IMR-90 (cell line): ENCODE data around the gene HMCES. TPM values are rescaled to one million over a fixed set of nuclear protein-coding genes. Genes with fewer than 3 reads are reported as not detected.

ENCODE experiments used
- ATAC-seq: fragments of 200-7000 bp; cut with Tn5 transposase; 2 replicates; pipeline ENCODE4 v1.9.1; 2020; ENCODE audit warnings: low read depth, mild to moderate bottlenecking, moderate library complexity
- Bru-seq: library from RNA; stranded (reverse); fragments of 400-500 nt; gene quantifications from one replicate; lab custom pipeline; 2021; lab: Mats Ljungman, UMichigan
- BruChase-seq, 2 experiments: library from RNA; stranded (reverse); fragments of 400-500 nt; gene quantifications; one replicate each; lab custom pipeline; 2021; lab: Mats Ljungman, UMichigan
- BruUV-seq: library from RNA; stranded (reverse); fragments of 400-500 nt; replicated peaks from 2 replicates; lab custom pipeline; 2021; lab: Mats Ljungman, UMichigan
- CTCF ChIA-PET: fragments of 300-600 bp; formaldehyde crosslinking; extraction: SDS; loops from one replicate; lab custom pipeline; 2021; ENCODE audit warnings: antibody characterized with exemption; lab: Yijun Ruan, JAX
- POLR2A ChIA-PET: fragments of 300-600 bp; sonication (Branson Sonifier 250); formaldehyde crosslinking; loops from one replicate; lab custom pipeline; 2022; ENCODE audit warnings: antibody characterized with exemption; ENCODE audit not compliant: unreplicated experiment; lab: Charles Lee
- DNase-seq: peaks from one replicate; pipeline ENCODE4 v3.0.0; 2013
- H2AFZ ChIP-seq: replicated peaks from 2 replicates; pipeline ENCODE3; 2013; ENCODE audit warnings: low read length, mild to moderate bottlenecking; ENCODE audit not compliant: poor library complexity
- H2AK5ac ChIP-seq: 2 replicates; pipeline ENCODE4 v1.6.1; 2013; ENCODE audit warnings: low read depth, low read length, inconsistent platforms
- H2AK9ac ChIP-seq: replicated peaks from 2 replicates; pipeline ENCODE3; 2013; ENCODE audit warnings: mild to moderate bottlenecking, low read depth, low read length, moderate library complexity; ENCODE audit not compliant: poor library complexity
- H2BK120ac ChIP-seq: 2 replicates; pipeline ENCODE4 v1.6.1; 2013; ENCODE audit warnings: low read depth, low read length, inconsistent platforms
- H2BK15ac ChIP-seq: 3 replicates; pipeline ENCODE4 v1.6.1; 2013; ENCODE audit warnings: low read depth, low read length, inconsistent platforms
- H2BK20ac ChIP-seq: 2 replicates; pipeline ENCODE4 v1.6.1; 2013; ENCODE audit warnings: low read depth, mild to moderate bottlenecking, inconsistent platforms, low read length, moderate library complexity
- H2BK5ac ChIP-seq: 2 replicates; pipeline ENCODE4 v1.6.1; 2013; ENCODE audit warnings: mild to moderate bottlenecking, low read depth, low read length, inconsistent platforms; ENCODE audit not compliant: poor library complexity, severe bottlenecking
- H3K14ac ChIP-seq: replicated peaks from 2 replicates; pipeline ENCODE4 v1.6.1; 2013; ENCODE audit warnings: low read depth, low read length, inconsistent platforms
- H3K18ac ChIP-seq: 2 replicates; pipeline ENCODE4 v1.6.1; 2013; ENCODE audit warnings: low read depth, low read length, control low read depth
- H3K23ac ChIP-seq: 2 replicates; pipeline ENCODE4 v1.6.1; 2013; ENCODE audit warnings: low read depth, low read length, inconsistent platforms
- H3K27ac ChIP-seq: 2 replicates; pipeline ENCODE4 v1.5.1; 2013; ENCODE audit warnings: mild to moderate bottlenecking, control low read depth, low read length; ENCODE audit not compliant: insufficient read depth
- H3K27me3 ChIP-seq: 2 replicates; pipeline ENCODE4 v1.6.1; 2013; ENCODE audit warnings: low read length; ENCODE audit not compliant: control insufficient read depth, insufficient read depth
- H3K36me3 ChIP-seq: 2 replicates; pipeline ENCODE4 v1.6.1; 2013; ENCODE audit warnings: low read length, mixed read lengths; ENCODE audit not compliant: control insufficient read depth, insufficient read depth
- H3K4ac ChIP-seq: 2 replicates; pipeline ENCODE4 v1.6.1; 2013; ENCODE audit warnings: low read depth, low read length, inconsistent platforms
- H3K4me1 ChIP-seq: 2 replicates; pipeline ENCODE4 v1.6.1; 2013; ENCODE audit warnings: low read length, mixed read lengths; ENCODE audit not compliant: control insufficient read depth, insufficient read depth
- H3K4me2 ChIP-seq: 2 replicates; pipeline ENCODE4 v1.6.1; 2013; ENCODE audit warnings: low read depth, mild to moderate bottlenecking, control low read depth, low read length, moderate library complexity
- H3K4me3 ChIP-seq: 2 replicates; pipeline ENCODE4 v1.5.1; 2013; ENCODE audit warnings: low read depth, mild to moderate bottlenecking, control low read depth, low read length, moderate library complexity; ENCODE audit not compliant: insufficient read depth
- H3K56ac ChIP-seq: 2 replicates; pipeline ENCODE4 v1.6.1; 2013; ENCODE audit warnings: low read length, inconsistent platforms; ENCODE audit not compliant: insufficient read depth; ENCODE audit errors: extremely low read depth
- H3K79me1 ChIP-seq, 2 experiments: 2 replicates each; pipeline ENCODE4 v1.6.1; 2013; ENCODE audit warnings: low read length in 2 of 2, inconsistent platforms in 1 of 2, low read depth in 1 of 2
- H3K9ac ChIP-seq: 2 replicates; pipeline ENCODE4 v1.6.1; 2013; ENCODE audit warnings: low read depth, low read length, control low read depth
- H3K9me1 ChIP-seq: 2 replicates; pipeline ENCODE4 v1.6.1; 2013; ENCODE audit warnings: low read length, inconsistent platforms; ENCODE audit not compliant: insufficient read depth
- H3K9me3 ChIP-seq: 2 replicates; pipeline ENCODE4 v1.6.1; 2013; ENCODE audit warnings: low read length; ENCODE audit not compliant: control insufficient read depth, insufficient read depth
- H4K20me1 ChIP-seq: 2 replicates; pipeline ENCODE4 v1.6.1; 2013; ENCODE audit warnings: low read length, inconsistent platforms; ENCODE audit not compliant: insufficient read depth
- H4K5ac ChIP-seq: 2 replicates; pipeline ENCODE4 v1.6.1; 2013; ENCODE audit warnings: mild to moderate bottlenecking, low read depth, low read length, control low read depth
- H4K8ac ChIP-seq, 2 experiments: 2 replicates each; pipeline ENCODE4 v1.6.1; 2013; ENCODE audit warnings: low read depth in 2 of 2, low read length in 2 of 2, control low read depth in 1 of 2, inconsistent platforms in 1 of 2
- H4K91ac ChIP-seq: 2 replicates; pipeline ENCODE4 v1.6.1; 2013; ENCODE audit warnings: low read depth, low read length, inconsistent platforms; ENCODE audit not compliant: insufficient read depth
- BHLHE40 ChIP-seq: fragments of 150-350 bp; IDR thresholded peaks from 2 replicates; pipeline ENCODE4 v1.6.1; 2016; ENCODE audit warnings: mild to moderate bottlenecking, low read depth, low read length
- FOS ChIP-seq: fragments of 150-350 bp; IDR thresholded peaks from 2 replicates; pipeline ENCODE4 v1.6.1; 2016; ENCODE audit warnings: low read depth, low read length
- MAFK ChIP-seq: IDR thresholded peaks from 2 replicates; pipeline ENCODE4 v1.6.1; 2012; ENCODE audit warnings: low read depth, low read length, improper control_type of control experiment
- MAZ ChIP-seq: IDR thresholded peaks from 2 replicates; pipeline ENCODE4 v1.6.1; 2012; ENCODE audit warnings: low read depth, mild to moderate bottlenecking, low read length, improper control_type of control experiment, moderate library complexity, borderline replicate concordance
- NFE2L2 ChIP-seq: fragments of 150-350 bp; IDR thresholded peaks from 2 replicates; pipeline ENCODE4 v1.6.1; 2016; ENCODE audit warnings: low read depth, mild to moderate bottlenecking, low read length
- RAD21 ChIP-seq: IDR thresholded peaks from 2 replicates; pipeline ENCODE4 v1.6.1; 2012; ENCODE audit warnings: low read length, improper control_type of control experiment
- RFX5 ChIP-seq: IDR thresholded peaks from 2 replicates; pipeline ENCODE4 v1.8.0; 2012; ENCODE audit warnings: low read depth, mild to moderate bottlenecking, low read length, moderate library complexity
- WGBS, 2 experiments: methylation state at CpG; one replicate each; pipeline versions ENCODE4 v1.1.5 to v1.1.7; 2013; ENCODE audit warnings: missing lambda C conversion rate in 2 of 2; ENCODE audit not compliant: insufficient read length in 1 of 2; ENCODE audit errors: extremely low coverage in 2 of 2; 5-methylcytosine and 5-hydroxymethylcytosine counted together
- dilution Hi-C: fragments of 300-500 bp; cut with HindIII; formaldehyde crosslinking; loops from one replicate; pipeline ENCODE4 v1.14.3; 2018; ENCODE audit warnings: low sequenced_read_pairs; ENCODE audit not compliant: unreplicated experiment
- in situ Hi-C: fragments of 300-500 bp; cut with MboI; formaldehyde crosslinking; loops from 3 replicates; pipeline ENCODE4 v1.14.3; 2019; ENCODE audit warnings: low sequenced_read_pairs, inconsistent platforms, mixed read lengths
- intact Hi-C: fragments of 100-400 bp; cut with micrococcal nuclease; formaldehyde crosslinking; loops from 2 replicates; pipeline ENCODE4 v1.10.0; 2022
- long read RNA-seq: library from polyadenylated mRNA; unstranded; transcript quantifications from one replicate; pipeline ENCODE4 v2.0.0, GENCODE V29; 2021; ENCODE audit not compliant: unreplicated experiment
- polyA plus RNA-seq, 3 experiments: library from polyadenylated mRNA; depleted of rRNA; stranded (reverse); fragments of >200 nt; gene quantifications; 2 replicates each; pipeline ENCODE4 v1.2.3, GENCODE V29; 2012; ENCODE audit warnings: low replicate concordance in 1 of 3
- total RNA-seq: library from RNA; depleted of rRNA; stranded (reverse); fragments of >200 nt; gene quantifications from 2 replicates; pipeline ENCODE4 v1.2.3, GENCODE V29; 2012; rRNA removed
- TF ChIP-seq, protein P1 (sequence below): fragments of 150-350 bp; IDR thresholded peaks from 2 replicates; pipeline ENCODE4 v1.6.1; 2016; ENCODE audit warnings: low read depth, mild to moderate bottlenecking, low read length, moderate library complexity, borderline replicate concordance
- TF ChIP-seq, protein P2 (sequence below): fragments of 150-350 bp; IDR thresholded peaks from 2 replicates; pipeline ENCODE4 v1.6.1; 2017; ENCODE audit warnings: mild to moderate bottlenecking, antibody characterized with exemption, low read length, low read depth
- TF ChIP-seq, protein P3 (sequence below): conservative IDR thresholded peaks from 2 replicates; pipeline ENCODE4 v1.5.1; 2012; ENCODE audit warnings: mild to moderate bottlenecking, low read depth, low read length, improper control_type of control experiment

HMCES gene, protein sequence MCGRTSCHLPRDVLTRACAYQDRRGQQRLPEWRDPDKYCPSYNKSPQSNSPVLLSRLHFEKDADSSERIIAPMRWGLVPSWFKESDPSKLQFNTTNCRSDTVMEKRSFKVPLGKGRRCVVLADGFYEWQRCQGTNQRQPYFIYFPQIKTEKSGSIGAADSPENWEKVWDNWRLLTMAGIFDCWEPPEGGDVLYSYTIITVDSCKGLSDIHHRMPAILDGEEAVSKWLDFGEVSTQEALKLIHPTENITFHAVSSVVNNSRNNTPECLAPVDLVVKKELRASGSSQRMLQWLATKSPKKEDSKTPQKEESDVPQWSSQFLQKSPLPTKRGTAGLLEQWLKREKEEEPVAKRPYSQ
- total RNA-seq: 25.8 and 26.0 TPM in 2 replicates
- 25.9 and 30.5 TPM in 2 replicates for polyA plus RNA-seq (2012; rRNA removed)
- polyA plus RNA-seq (2012; cell fraction: cytosol; rRNA removed): 16.8 and 25.4 TPM in 2 replicates
- polyA plus RNA-seq (2012; cell fraction: nucleus; rRNA removed; ENCODE audit: low replicate concordance): 11.2 and 17.5 TPM in 2 replicates
- Bru-seq, nascent RNA: percentile 56 among the genes with signal in this experiment
- percentile 57 among the genes with signal in this experiment for BruChase-seq, experiment 1, labeled RNA remaining after a 6-hour chase
- BruChase-seq, experiment 2, labeled RNA remaining after a 2-hour chase: percentile 48 among the genes with signal in this experiment
- long read RNA-seq, transcript HMCES-204 (7 exons, 1,952 nt): minor isoform, 7 of 41 reads
- long read RNA-seq, transcript HMCES-201 (7 exons, 2,515 nt): major isoform, 24 of 41 reads
- long read RNA-seq, partial matches to known transcripts: 3 of 41 reads
- long read RNA-seq, other reads (novel, unspliced or antisense): 5 of 41 reads

DNA sequence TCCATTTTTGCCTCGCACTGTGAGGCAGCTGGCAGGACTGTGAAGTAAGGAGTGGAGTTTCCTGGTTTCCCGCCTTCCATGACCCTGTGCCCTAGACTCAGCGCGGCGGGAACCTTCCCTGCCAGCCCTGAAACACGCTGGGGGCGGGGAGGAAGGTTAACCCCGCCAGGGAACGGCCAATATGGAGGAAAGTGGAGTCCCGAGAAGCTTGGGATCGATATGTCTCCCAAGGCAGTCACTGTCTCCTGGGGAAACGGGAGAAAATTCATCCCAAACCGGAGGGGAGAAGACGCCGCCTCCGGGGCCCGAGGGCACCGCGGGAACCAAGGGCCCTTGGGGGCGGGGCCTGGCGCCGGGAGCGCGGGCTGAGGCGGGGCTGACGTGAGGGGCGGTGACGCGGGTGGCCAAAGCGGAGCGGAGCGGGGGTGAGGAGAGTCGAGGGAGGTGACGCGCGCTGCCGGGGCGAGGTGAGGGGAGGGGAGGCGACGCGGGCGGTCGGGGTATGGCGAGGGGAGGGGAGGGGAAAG, at the start of gene HMCES:
HMCES (plus strand) TSS at position 432 of the 527 bp plus-strand sequence. CDS start 863 bp downstream, outside the sequence.
- Histone ChIP-seq H3K4me2 (peak within 1 kb of the TSS; percentile 97), H3K36me3 (peaks cover 30% of the 10 kb centered on the region), H4K91ac (peak within 1 kb of the TSS; percentile 62; the same call in 1 of the 2 replicates), H3K79me1 (peaks cover 16 to 36% of the 10 kb centered on the region in 2 experiments), H3K23ac (peak within 1 kb of the TSS; percentile 84), H3K18ac (peak within 1 kb of the TSS; percentile 6; the same call in 1 of the 2 replicates), H3K56ac (0 out of 2 replicates have a peak within 1 kb of the TSS, but pooled peaks have one; percentile 19), H2AK5ac (peak within 1 kb of the TSS; percentile 90), H3K14ac (peak within 1 kb of the TSS; percentile 57), H2BK5ac (peak within 1 kb of the TSS; percentile 37), H2AK9ac (peak within 1 kb of the TSS; percentile 85), H2AFZ (peak within 1 kb of the TSS; percentile 92), H3K9me3 (no peaks in the 10 kb centered on the region), H2BK15ac (no peak within 1 kb of the TSS), H3K9me1 (peaks cover 6% of the 10 kb centered on the region; the same call in 1 of the 2 replicates), H3K4ac (peak within 1 kb of the TSS; percentile 85), H2BK20ac (no peak within 1 kb of the TSS), H3K4me3 (peak within 1 kb of the TSS; percentile 83), H4K20me1 (peaks cover 10% of the 10 kb centered on the region; the same call in 1 of the 2 replicates), H3K4me1 (peaks cover 7% of the 10 kb centered on the region; the same call in 1 of the 2 replicates), H3K27me3 (no peaks in the 10 kb centered on the region), H4K8ac (peak within 1 kb of the TSS; percentile 58 to 83; a peak in 3 of 4 replicates), H3K27ac (peak within 1 kb of the TSS; percentile 68), H2BK120ac (no peak within 1 kb of the TSS), H4K5ac (peak within 1 kb of the TSS; percentile 1; the same call in 1 of the 2 replicates), H3K9ac (peak within 1 kb of the TSS; percentile 93)
- ATAC-seq (peak; percentile 95), DNase-seq (peak; percentile 81)
- 3% methylated on average over 7 of the region's 44 CpGs; no CpG with 5 or more reads in 1 of the 2 experiments for WGBS, 2 experiments
- CTCF ChIA-PET: no interaction called here
- BruUV-seq: no TSS peak
- intact Hi-C loops: loop anchor here (1.0 kb wide), 1 partner anchor 38 kb away; a partner anchor contains a TSS
- POLR2A ChIA-PET: no interaction called here
- dilution Hi-C loops: no loop called here
- in situ Hi-C loops: no loop called here
- TF ChIP-seq, protein P1, sequence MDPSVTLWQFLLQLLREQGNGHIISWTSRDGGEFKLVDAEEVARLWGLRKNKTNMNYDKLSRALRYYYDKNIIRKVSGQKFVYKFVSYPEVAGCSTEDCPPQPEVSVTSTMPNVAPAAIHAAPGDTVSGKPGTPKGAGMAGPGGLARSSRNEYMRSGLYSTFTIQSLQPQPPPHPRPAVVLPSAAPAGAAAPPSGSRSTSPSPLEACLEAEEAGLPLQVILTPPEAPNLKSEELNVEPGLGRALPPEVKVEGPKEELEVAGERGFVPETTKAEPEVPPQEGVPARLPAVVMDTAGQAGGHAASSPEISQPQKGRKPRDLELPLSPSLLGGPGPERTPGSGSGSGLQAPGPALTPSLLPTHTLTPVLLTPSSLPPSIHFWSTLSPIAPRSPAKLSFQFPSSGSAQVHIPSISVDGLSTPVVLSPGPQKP: no peak
- TF ChIP-seq RFX5 (no peak), MAZ (peak; percentile 92; the same call in 1 of the 2 replicates), BHLHE40 (no peak), FOS (no peak), NFE2L2 (no peak), MAFK (no peak), RAD21 (no peak)
- TF ChIP-seq, protein P2, sequence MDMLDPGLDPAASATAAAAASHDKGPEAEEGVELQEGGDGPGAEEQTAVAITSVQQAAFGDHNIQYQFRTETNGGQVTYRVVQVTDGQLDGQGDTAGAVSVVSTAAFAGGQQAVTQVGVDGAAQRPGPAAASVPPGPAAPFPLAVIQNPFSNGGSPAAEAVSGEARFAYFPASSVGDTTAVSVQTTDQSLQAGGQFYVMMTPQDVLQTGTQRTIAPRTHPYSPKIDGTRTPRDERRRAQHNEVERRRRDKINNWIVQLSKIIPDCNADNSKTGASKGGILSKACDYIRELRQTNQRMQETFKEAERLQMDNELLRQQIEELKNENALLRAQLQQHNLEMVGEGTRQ: no peak
- TF ChIP-seq, protein P3, sequence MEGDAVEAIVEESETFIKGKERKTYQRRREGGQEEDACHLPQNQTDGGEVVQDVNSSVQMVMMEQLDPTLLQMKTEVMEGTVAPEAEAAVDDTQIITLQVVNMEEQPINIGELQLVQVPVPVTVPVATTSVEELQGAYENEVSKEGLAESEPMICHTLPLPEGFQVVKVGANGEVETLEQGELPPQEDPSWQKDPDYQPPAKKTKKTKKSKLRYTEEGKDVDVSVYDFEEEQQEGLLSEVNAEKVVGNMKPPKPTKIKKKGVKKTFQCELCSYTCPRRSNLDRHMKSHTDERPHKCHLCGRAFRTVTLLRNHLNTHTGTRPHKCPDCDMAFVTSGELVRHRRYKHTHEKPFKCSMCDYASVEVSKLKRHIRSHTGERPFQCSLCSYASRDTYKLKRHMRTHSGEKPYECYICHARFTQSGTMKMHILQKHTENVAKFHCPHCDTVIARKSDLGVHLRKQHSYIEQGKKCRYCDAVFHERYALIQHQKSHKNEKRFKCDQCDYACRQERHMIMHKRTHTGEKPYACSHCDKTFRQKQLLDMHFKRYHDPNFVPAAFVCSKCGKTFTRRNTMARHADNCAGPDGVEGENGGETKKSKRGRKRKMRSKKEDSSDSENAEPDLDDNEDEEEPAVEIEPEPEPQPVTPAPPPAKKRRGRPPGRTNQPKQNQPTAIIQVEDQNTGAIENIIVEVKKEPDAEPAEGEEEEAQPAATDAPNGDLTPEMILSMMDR: 0 out of 2 replicates have a peak, but pooled peaks have one; percentile 2
